GM18909 (cell line): ENCODE data around the gene HSD11B1L.
A peak's percentile ranks its signal among the peaks of the same experiment; 100 is the strongest.
"Not testable (repeated sequence)": the region's sequence is repeated elsewhere in the genome, so short reads cannot be mapped to it uniquely, and the experiment has no call there.

Source experiments
- ATAC-seq: cut with Tn5 transposase; IDR thresholded peaks from one replicate; pipeline ENCODE4 v1.9.1; 2021; ENCODE audit warnings: mild to moderate bottlenecking; ENCODE audit not compliant: unreplicated experiment, poor library complexity

Gene HSD11B1L

DNA sequence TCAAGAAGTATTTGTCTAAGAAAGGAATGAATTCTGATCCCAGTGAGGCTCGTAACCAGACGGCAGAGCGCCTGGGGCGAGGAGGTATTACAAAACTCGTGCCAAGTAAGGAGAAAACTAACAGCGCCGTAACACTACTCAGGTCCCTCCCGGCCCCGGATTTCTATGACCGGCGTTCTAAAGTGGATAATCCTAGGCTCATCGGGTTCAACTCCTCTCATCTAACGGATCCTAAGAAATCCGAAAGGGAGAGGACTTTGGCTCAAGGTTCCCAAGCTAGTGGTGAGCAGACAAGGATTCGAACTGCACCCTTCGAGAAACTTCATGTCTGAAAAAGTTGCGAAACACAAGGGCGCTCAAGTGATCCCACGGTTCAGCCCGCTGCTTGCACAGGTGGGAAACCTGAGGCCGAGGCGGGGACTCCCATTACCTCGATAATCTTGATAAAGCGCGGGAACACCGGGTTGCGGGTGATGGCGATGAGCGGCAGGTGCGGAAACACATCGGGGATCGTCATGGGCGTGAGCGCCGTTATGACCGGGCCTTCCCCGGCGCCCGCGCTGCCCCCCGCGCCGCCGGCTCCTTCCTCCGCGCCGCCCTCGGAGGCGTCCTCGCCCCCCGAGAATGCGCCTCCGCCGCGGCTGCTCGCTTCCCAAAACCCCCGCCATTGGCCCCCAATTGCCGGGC lies 38.6 kb downstream of the HSD11B1L start:
- peak; percentile 0 for ATAC-seq

- peak; percentile 92 for ATAC-seq
Observed at GRCh38 chr19:5719961-5720790, 39.3 kb downstream of the HSD11B1L start, which contains the start of the genes CATSPERD and LONP1. Gene CATSPERD (plus strand): TSS chr19:5720637. CDS start chr19:5720738, 101 bp downstream. Gene LONP1 (minus strand): TSS chr19:5720146. CDS start chr19:5720132, 14 bp downstream.

- ATAC-seq = no peak
Observed at GRCh38 chr19:5727453-5728050, 46.7 kb downstream of the HSD11B1L start.

- not testable (repeated sequence) for ATAC-seq
Observed at GRCh38 chr19:5733172-5733571, 52.3 kb downstream of the HSD11B1L start.
